Mesenteric fat pad (tissue), 1 donor: ENCODE data around the gene ELOB. TPM values are rescaled to one million over a fixed set of nuclear protein-coding genes. Genes with fewer than 3 reads are reported as not detected.

Experiments used
- DNase-seq: peaks from one replicate; pipeline ENCODE4 v3.0.0-alpha.2; 2020; ENCODE audit warnings: low spot score
- total RNA-seq: library from RNA; stranded (reverse); fragmentation: NEBNext Ultra II Directional; extraction: Animal tissue kit (Norgen Biotek cat#: 25700); gene quantifications from one replicate; pipeline ENCODE4 v1.2.1, GENCODE V29; 2021
- donor health status: DM: yes; HTN: yes; CAD: no.

The ELOB gene
- total RNA-seq, 1 donor from 2014 or later: 212 TPM

DNA sequence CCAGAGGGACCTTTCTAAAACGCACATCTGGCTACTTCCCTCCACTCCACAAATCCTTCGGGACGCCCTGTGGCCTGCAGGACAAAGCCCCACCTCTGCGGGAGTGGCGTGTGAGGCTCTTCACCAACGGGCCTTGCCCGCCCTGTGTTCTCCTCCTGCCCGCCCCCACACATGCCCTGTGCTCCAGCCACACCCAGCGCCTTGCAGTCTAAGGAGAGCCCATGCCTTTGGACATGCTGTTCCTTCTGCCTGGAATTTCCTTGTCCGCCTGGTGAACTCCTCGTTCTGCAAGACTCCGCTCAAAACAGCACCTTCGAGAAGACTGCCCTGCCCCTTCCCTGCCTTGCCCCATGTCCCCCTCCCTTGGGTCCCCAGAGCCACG is 7.4 kb downstream of the ELOB start:
- DNase-seq: no peak

GRCh38 chr16:2769100-2769529 is 8.0 kb downstream of the ELOB start:
- DNase-seq: no peak

- DNase-seq: no peak
Measured at GRCh38 chr16:2768403-2769089, 8.5 kb downstream of the ELOB start.

GRCh38 chr16:2767891-2768290 is 9.2 kb downstream of the ELOB start:
- no peak for DNase-seq

DNA sequence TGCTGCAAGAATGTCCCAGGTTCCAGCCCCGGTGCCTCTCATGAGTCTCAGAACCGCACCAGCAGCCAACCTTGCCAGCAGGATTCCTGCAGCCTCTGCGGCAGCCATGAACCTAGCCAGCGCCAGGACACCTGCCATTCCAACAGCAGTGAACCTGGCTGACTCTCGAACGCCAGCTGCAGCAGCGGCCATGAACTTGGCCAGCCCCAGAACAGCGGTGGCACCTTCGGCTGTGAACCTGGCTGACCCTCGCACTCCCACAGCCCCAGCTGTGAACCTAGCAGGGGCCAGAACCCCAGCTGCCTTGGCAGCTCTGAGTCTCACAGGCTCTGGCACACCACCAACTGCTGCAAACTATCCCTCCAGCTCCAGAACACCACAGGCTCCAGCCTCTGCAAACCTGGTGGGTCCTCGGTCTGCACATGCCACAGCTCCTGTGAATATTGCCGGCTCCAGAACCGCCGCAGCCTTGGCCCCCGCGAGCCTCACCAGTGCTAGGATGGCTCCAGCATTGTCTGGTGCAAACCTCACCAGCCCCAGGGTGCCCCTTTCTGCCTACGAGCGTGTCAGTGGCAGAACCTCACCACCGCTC is 9.8 kb downstream of the ELOB start:
- DNase-seq: no peak

DNA sequence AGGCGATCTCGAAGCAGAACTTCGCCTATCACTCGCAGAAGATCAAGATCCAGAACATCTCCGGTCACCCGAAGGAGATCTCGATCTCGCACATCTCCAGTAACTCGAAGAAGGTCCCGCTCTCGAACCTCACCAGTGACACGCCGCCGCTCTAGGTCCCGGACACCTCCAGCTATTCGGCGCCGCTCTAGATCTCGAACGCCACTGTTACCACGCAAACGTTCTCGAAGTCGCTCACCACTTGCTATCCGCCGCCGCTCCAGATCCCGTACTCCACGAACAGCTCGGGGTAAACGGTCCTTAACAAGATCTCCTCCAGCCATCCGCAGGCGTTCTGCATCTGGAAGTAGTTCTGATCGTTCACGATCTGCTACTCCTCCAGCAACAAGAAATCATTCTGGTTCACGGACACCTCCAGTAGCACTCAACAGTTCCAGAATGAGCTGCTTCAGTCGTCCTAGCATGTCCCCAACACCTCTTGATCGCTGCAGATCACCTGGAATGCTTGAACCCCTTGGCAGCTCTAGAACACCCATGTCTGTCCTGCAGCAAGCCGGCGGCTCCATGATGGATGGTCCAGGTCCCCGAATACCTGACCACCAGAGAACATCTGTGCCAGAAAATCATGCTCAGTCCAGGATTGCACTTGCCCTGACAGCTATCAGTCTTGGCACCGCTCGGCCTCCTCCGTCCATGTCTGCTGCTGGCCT is 10.5 kb downstream of the ELOB start:
- DNase-seq: no peak

- DNase-seq: no peak
Measured at GRCh38 chr16:2765462-2766404, 11.3 kb downstream of the ELOB start.

- no peak for DNase-seq
Measured at GRCh38 chr16:2764718-2765117, 12.4 kb downstream of the ELOB start.

DNA sequence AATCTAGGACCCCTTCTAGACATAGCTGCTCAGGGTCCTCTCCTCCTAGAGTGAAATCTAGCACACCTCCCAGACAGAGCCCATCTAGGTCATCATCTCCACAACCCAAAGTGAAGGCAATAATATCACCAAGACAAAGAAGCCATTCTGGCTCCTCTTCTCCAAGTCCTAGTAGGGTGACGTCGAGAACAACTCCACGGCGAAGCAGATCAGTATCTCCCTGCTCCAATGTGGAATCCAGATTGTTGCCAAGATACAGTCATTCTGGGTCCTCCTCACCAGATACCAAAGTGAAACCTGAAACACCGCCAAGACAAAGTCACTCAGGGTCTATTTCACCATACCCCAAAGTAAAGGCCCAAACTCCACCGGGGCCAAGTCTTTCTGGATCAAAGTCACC is 13.9 kb downstream of the ELOB start:
- no peak for DNase-seq

DNA sequence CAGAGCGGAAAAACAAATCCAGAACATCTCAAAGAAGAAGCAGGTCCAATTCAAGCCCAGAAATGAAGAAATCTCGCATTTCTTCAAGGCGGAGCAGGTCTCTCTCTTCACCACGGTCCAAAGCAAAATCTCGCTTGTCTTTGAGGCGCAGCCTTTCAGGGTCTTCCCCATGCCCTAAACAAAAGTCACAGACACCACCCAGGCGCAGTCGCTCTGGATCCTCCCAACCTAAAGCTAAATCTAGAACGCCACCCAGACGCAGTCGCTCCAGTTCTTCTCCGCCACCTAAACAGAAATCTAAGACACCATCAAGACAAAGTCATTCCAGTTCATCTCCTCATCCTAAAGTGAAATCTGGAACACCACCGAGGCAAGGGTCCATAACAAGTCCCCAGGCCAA is 14.4 kb downstream of the ELOB start:
- DNase-seq: no peak

GRCh38 chr16:2761886-2762583 is 15.0 kb downstream of the ELOB start:
- DNase-seq: no peak

DNA sequence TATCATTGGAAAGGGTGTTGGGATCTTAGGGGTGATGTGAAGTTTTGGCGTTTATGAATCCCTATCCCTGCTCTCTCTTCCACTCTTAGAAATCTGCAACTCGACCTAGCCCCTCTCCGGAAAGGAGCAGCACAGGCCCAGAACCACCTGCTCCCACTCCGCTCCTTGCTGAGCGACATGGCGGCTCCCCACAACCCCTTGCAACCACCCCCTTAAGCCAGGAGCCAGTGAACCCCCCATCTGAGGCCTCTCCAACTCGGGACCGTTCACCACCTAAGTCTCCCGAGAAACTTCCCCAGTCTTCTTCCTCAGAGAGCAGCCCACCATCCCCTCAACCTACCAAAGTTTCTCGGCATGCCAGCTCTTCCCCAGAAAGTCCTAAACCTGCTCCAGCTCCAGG is 15.6 kb downstream of the ELOB start:
- no peak for DNase-seq

DNA sequence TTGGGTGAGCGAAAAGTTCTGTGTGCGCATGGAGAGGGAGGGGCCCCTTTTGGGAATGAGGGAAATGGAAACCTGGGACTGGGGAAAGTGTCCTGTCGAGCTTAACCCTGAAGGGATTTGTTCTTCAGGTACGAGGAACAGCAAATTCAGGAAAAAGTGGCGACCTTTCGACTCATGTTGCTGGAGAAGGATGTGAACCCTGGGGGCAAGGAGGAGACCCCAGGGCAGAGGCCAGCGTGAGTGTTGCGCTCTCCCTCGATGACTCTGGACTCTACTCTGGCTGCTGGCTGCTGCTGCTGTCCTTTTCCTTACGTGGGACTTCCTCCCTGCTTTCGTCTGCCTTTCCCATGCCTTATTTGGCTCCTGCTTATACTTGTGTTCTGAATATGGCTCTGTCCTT is 19.7 kb downstream of the ELOB start:
- DNase-seq: no peak

- DNase-seq: no peak
Measured at GRCh38 chr16:2756288-2757015, 20.6 kb downstream of the ELOB start.

DNA sequence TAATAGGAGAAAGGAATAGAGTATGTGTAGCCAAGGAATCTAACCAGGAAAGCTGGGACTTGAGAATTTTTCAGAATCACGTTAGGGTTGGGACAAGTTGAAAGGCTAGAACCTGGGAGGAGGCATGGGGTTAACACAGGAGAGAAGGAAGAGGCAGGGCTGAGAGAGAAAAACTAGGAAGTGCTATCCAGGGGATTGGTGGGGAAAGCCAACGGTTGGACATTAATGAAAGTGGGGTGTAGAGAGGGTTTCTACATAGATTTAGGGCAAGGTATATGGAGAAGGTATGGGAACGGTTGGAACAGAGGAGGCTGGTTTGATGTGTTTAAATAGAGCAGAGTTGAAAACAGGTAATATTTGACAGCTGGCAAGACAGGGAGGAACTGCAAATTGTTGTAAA is 21.9 kb downstream of the ELOB start:
- DNase-seq: no peak

GRCh38 chr16:2753733-2754020 is 23.4 kb downstream of the ELOB start:
- DNase-seq: no peak

DNA sequence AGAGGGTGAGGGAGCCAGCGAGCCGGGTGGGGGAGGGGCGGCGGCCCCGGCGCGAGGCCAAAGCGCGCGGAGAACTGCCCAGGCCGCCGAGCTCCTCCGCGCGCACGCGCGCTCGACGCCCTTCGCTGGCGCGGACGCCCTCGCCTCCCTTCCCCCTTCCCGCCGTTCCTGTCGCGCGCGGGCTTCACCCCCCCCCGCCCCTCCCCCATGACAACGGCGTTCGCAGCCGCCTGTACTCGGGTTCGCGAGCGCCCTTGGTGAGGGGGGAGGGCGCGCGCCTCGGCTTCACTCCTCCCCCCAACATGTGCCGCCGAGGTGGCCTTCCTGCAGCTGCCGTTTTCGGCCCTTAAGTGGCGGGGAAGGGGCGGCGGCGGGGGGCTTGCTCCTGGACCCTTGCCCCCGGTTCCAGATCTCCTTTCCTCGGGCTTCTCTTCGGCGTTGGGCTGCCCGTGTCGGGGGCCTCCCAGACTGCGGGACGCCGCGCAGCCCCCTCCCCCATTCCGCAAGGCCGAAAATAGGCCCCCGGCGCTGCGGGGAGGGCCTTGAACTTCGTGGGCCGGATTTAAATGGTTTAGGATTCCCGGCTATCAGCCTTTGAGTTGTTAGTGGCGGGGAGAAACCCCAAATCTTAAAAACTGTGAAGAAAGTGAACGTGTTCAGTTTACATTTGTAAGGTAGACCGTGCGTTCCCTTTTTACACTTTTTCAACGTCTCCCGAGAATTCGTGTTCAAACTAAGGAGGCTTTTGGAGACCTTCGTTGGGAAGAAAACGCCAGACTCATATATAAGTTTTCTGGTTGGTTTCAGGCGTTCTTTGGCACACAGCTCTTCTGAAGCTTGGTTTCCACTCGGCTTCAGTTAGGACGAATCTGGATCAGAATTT is 24.0 kb downstream of the ELOB start:
- peak; percentile 94 for DNase-seq

DNA sequence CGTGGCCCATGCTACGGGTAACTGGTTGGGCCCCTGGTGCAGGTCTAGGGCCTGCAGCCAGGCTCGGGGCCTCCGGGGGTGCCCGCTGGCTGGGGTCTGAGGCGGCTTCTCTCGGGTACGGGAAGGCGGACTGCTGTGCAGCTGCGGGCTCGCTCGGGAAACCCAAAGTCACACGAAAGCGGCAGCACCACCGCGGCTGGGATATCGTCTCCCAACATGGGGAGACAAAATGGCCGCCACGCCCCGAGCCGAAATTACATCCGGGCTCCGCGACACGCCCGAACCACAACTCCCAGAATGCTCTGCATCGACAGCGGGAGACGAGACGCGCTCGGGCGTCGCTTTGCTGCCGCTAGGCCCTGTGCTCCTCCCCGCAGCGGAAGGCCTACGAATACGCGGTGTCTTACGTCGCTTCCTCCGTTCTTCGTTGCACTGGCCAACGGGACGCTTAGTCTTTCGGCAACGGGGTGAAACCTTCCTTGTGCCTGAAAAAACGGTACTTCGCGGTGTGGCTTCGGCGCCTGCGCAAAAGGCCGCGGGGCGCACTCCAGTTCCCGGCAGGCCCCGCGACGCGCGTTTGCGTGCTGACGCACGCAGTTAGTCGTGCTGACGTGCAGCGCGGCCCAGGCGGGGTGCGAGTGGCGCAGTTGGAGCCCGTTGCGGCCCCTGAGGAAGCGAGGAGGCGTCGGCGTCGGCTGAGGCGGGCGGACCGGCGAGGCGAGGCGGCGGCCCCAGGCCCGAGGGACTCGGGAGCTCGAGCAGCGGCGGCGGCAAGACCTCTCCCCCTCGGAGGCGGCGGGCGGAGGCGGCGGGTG is 24.8 kb downstream of the ELOB start, which contains the start of gene SRRM2:
Gene SRRM2 (plus strand): TSS at position 604 of the 815 bp plus-strand sequence. CDS start 3,727 bp downstream, outside the sequence.
- DNase-seq: peak; percentile 98
